ENCODE measurements around the gene RUBCN.
"Not testable (repeated sequence)": the region's sequence is repeated elsewhere in the genome, so short reads cannot be mapped to it uniquely, and the experiment has no call there.

Gene RUBCN

DNA sequence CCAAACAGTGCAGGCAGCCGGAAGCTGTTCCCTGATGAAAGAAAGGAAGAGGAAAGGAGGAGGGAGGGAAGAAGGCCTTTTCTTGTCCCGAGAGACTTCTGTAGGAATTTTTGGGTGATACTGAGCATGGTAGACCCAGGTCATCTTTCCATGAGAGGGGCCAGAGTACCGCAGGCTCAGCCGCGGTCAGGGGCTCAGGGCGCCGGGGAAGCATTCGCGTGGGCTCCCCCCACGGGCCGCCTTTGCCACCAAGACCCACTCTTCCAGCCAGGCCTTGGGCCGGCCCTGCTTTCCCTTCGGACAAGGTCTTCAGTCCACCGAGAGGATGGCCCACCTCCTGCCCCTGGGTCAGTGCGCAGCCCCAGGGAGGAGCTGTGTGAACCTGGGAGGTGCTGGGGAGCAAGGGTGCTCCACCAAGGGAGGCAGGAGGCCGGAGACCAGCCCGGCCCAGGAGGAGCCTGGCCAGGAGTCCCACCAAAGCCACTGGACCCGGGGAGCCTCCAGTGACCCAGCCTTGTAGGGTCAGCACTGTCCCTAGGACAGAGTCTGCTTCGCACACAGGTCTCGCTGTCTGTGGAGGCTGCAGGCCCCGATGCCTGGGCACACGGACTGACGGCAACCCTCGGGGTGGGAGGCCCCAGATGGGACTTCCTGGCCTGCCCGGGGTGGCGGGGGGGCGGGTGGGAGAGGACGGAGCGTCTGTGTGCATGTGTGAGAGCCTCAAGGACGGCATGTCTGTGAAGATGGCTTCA, 79.0 kb downstream of the RUBCN start:
- not testable (repeated sequence) for DNase-seq (ENCODE audit: low read depth)

DNA sequence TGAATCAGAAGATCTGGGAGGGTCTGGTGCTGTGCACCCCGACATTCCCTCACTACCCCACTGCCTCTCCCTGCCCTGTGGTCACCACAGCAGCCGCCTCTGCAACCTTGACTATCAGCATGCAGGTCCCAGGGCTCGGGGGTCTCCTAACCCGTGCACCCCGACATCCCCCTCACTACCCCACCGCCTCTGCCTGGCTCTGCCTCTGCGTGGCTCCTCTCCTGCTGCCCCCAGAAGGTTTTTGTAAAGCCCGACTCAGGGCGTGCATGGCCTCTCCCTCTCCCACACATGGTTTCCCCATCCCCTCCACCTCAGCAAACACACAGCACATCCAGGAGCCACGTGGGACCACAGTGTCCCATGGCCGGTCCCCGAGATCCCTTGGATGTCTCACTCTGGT, 79.7 kb downstream of the RUBCN start:
- DNase-seq (ENCODE audit: low read depth): not testable (repeated sequence)

- not testable (repeated sequence) for DNase-seq (ENCODE audit: low read depth)
Observed at GRCh38 chr3:197656129-197656528, 80.6 kb downstream of the RUBCN start.

- not testable (repeated sequence) for DNase-seq (ENCODE audit: low read depth)
Observed at GRCh38 chr3:197654998-197655330, 81.7 kb downstream of the RUBCN start.

DNA sequence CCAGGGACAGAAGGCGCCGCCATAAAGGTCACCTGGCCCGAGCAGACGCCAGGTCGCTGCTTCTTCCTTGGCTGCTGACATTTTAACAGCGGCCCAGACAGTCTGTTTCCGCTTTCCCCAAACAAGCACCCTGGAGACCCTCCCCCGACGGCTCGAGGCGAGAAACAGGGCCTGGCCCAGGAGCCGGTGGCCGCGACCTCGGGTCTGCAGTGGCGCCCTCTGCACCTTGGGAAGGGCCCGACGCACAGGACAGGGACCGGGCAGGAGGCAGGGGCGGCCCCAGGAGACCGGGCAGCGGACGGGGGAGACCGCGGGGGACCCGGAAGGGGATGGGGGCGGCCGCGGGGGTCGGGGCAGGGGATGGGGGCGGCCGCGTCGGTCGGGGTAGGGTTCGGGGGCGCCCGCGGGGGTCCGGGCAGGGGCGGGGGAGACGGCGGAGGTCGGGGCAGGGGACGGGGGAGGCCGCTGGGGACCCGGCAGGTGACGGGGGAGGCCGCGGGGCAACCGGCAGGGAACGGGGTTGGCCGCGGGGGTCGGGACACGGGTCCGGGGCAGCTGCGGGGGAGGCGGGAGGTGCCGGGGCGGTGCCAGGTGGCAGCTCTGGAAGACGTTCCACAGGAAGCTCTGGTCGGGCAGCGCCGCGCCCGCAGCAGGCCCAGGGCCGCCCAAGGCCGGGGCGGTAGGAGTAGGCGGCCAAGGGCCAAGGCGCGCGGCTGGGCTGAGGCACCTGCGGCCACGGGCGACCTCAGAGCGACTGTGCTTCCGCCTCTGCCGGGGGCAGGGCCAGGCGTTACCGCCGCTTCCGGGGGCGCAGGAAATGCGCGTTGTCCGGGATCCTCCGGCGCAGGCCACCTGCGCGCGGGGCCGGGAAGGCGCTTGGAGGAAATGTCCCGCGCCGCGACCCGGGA, 82.4 kb downstream of the RUBCN start:
- DNase-seq (ENCODE audit: low read depth): not testable (repeated sequence)

GRCh38 chr3:197652860-197653259, 83.8 kb downstream of the RUBCN start:
- DNase-seq (ENCODE audit: low read depth): not testable (repeated sequence)

- DNase-seq (ENCODE audit: low read depth): not testable (repeated sequence)
Observed at GRCh38 chr3:197647649-197648048, 89.1 kb downstream of the RUBCN start.

GRCh38 chr3:197647191-197647590, 89.5 kb downstream of the RUBCN start:
- not testable (repeated sequence) for DNase-seq (ENCODE audit: low read depth)

DNA sequence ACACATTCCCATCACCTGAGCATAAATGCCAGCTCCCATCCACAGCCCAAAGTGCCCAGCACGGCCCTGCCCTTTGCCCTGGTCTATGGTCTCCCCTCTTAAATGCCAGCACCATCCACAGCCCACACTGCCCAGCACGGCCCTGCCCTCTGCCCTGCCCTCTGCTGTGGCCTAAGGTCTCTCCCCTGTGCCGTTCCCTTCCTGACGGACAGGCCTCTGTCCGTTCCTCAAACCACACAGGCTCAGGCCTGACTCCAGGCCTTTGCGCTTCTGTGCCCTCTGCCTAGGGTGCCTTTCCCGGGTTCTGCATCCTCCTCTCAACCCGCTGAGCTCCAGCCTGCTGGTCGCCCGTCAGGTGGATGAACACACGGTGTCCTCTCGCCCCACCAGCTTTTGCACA, 90.4 kb downstream of the RUBCN start:
- not testable (repeated sequence) for DNase-seq (ENCODE audit: low read depth)

DNA sequence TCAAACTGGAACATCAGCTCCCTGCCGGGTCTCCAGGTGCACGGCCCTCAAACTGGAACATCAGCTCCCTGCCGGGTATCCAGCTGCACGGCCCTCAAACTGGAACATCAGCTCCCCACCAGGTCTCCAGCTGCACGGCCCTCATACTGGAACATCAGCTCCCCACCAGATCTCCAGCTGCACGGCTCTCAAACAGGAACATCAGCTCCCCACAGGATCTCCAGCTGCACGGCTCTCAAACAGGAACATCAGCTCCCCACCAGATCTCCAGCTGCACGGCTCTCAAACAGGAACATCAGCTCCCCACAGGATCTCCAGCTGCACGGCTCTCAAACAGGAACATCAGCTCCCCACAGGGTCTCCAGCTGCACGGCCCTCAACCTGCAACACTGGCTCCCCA, 99.1 kb downstream of the RUBCN start:
- DNase-seq (ENCODE audit: low read depth): not testable (repeated sequence)

GRCh38 chr3:197631989-197632388, 104.7 kb downstream of the RUBCN start:
- DNase-seq (ENCODE audit: low read depth): not testable (repeated sequence)

DNA sequence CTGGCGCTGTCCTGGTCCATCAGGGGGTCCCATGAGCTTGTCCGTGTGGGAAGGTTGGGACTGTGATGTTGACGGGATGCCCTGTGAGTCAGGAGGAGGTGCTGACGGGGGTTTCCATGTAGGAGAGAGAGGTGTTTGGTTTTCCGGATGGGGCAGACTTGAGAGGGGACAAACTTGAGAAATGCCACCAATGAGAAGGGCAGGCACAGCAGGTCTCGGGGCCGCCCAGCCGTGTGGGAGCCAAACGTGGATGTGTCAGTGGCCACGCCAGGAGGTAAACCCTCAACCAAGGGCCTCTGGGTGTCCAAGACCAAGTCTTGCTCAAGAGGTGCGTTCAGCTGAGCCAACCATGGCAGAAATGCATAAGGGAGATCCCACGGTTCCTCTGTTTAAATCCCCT, 105.9 kb downstream of the RUBCN start:
- not testable (repeated sequence) for DNase-seq (ENCODE audit: low read depth)

- not testable (repeated sequence) for DNase-seq (ENCODE audit: low read depth)
Observed at GRCh38 chr3:197629286-197629685, 107.4 kb downstream of the RUBCN start.

DNA sequence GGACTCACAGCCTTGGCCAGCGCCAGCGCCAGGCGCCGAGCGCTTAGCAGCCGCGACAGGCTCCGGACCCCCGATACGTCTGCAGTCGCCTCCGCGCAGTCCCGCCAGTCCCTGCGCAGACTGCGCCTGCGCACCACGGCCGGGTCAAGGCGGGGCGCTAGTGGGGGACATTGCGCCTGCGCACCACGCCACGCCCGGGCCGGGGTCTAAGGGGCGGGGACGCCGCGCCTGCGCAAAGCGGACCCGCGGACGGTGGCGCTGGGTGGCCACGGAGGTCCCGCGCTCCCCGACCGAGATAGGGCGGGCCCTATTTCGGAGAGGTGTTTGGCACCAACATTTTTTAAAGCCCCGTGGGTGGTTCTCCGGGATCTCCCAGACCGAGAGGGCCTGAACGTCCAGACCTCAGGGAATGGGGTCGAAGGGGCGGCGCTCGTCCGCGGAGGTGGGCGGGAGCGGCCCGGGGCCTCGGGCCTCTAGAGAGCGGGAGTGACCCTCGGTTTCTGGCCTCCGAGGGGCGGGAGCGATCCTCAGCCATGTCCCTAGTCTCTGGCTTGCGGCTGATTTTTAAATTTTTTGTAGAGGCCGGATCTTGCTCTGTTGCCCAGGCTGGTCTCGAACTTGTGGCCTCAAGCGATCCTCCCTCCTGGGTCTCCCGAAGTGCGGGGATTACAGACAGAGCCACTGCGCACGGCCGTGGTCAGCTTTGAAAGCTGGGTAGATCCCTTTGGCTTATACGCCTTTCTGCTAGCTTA, 108.8 kb downstream of the RUBCN start:
- peak; percentile 44 for DNase-seq (ENCODE audit: low read depth)

DNA sequence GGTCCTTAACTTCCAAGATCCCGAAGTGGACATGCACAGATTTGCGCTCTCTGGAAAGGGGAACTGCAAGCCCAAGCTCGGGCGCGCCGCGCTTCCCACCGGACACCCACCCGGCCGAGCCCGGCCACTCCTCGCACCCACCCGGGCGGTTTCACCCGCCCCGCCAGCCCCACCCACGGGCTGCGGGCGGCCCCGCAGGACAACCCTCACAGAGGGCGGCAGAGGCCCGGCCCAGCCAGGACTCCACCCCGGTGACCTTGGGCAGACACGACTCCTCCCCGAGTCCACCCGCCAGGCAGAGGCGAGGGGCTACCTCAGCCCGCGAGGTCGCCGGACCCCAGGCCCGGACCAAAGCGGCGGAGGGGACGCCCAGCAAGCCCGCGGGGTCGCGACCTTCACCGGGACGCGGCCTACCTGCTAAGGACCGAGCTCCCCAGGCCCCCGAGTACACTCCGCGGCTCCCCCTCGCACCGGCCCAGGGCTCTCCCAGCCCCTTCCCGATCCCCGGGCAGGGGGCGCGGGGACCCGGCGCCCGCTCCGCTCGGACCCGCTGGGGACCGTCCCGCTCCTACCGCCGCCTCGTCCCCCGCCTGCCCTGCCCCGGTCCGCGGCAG, 109.4 kb downstream of the RUBCN start:
- DNase-seq (ENCODE audit: low read depth): not testable (repeated sequence)

- DNase-seq (ENCODE audit: low read depth): not testable (repeated sequence)
Observed at GRCh38 chr3:197626404-197627157, 110.1 kb downstream of the RUBCN start.

DNA sequence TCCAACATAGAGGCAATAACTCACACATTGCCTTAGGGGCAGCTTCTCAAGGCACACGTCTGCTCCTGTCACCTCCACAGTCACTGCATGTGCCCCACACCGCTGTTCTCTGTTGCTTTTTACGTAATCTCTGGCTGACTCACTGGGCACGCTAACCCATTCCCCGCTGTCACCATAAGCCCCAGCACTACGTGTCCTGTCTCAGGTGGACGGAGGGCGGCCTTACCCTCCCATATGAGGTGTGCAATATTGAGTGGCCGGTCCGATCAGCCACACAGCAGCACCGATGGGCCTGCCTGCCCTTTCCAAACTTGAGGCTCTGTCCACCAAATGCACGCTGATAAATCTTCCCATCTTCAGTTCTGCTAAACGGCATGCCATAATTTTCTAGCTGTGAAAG, 115.2 kb downstream of the RUBCN start:
- not testable (repeated sequence) for DNase-seq (ENCODE audit: low read depth)

All from GM04504 (cell line).